ENCODE results near the gene E2F4. TPM values are rescaled to one million over a fixed set of nuclear protein-coding genes. Genes with fewer than 3 reads are reported as not detected.

E2F4 gene
- total and polyA plus RNA-seq, 2 of the 8 experiments (the other 6 are each of a cell fraction or from before 2014, with no cell fraction given): 79.9 to 157 TPM

- Histone ChIP-seq H2BK20ac (ENCODE audit: low read length) (no peak overlapping the region), H3K4ac (replicated peaks; ENCODE audit: insufficient read length, low read depth, low read length) (no peak overlapping the region), H2BK5ac (ENCODE audit: low read depth, low read length) (no peak overlapping the region), H3K36me3 (ENCODE audit: control insufficient read depth in 2 of 4, insufficient read depth in 4 of 4, low read length in 3 of 4) (peaks cover 0 to 14% (median 0%) of the 10 kb centered on the region in 4 experiments; a peak in 1 of 8 replicates), H3K56ac (replicated peaks; ENCODE audit: insufficient read length, low read depth, low read length) (no peak overlapping the region), H3K79me2 (ENCODE audit: control insufficient read depth in 1 of 2, insufficient read depth in 2 of 2, low read length in 2 of 2) (no peaks in the 10 kb centered on the region), H4K91ac (replicated peaks; ENCODE audit: insufficient read length, low read length) (no peak overlapping the region), H4K20me1 (replicated peaks in 1 of 2; ENCODE audit: control insufficient read depth in 1 of 2, insufficient read depth in 2 of 2, low read length in 2 of 2) (peaks cover 2 to 25% of the 10 kb centered on the region in 2 experiments), H3K4me3 (ENCODE audit: extremely low read depth in 1 of 4, insufficient read depth in 2 of 4, low read depth in 3 of 4, low read length in 4 of 4) (peak overlapping the region in 3 of 4 experiments; percentile 10 to 56 (median 17); a peak in 4 of 8 replicates), H3K79me1 (ENCODE audit: low read depth, low read length) (no peaks in the 10 kb centered on the region), H3K27ac (ENCODE audit: low read depth, low read length) (no peak overlapping the region), H2AFZ (ENCODE audit: low read length) (no peak overlapping the region), H3K14ac (ENCODE audit: insufficient read length) (no peak overlapping the region), H3K4me2 (ENCODE audit: insufficient read depth in 1 of 2, low read depth in 2 of 2, low read length in 2 of 2) (peak overlapping the region; percentile 71 to 98), H2BK120ac (replicated peaks; ENCODE audit: low read depth, low read length) (no peak overlapping the region), H4K5ac (ENCODE audit: insufficient read length, low read depth, low read length) (no peak overlapping the region), H3K23ac (ENCODE audit: insufficient read length) (no peak overlapping the region), H4K8ac (ENCODE audit: extremely low read depth, insufficient read depth, low read length) (no peak overlapping the region; the same call in 1 of the 2 replicates), H2BK15ac (ENCODE audit: low read length) (no peak overlapping the region), H3K9me3 (ENCODE audit: insufficient read depth in 2 of 2, low read depth in 1 of 2, low read length in 1 of 2) (no peaks in the 10 kb centered on the region), H2AK5ac (ENCODE audit: low read depth, low read length) (no peak overlapping the region), H3K18ac (ENCODE audit: extremely low read depth, low read length) (no peak overlapping the region; the same call in 1 of the 2 replicates), H3K23me2 (ENCODE audit: low read depth, low read length) (peaks cover 15% of the 10 kb centered on the region), H3K27me3 (replicated peaks in 1 of 4; ENCODE audit: control insufficient read depth in 3 of 4, extremely low read depth in 1 of 4, insufficient read depth in 3 of 4, low read length in 3 of 4) (peaks cover 94 to 100% (median 99%) of the 10 kb centered on the region in 4 experiments), H3K9ac (replicated peaks in 1 of 4; ENCODE audit: extremely low read depth in 1 of 4, low read depth in 3 of 4, low read length in 3 of 4) (no peak overlapping the region), H2BK12ac (ENCODE audit: low read depth, low read length) (no peak overlapping the region), H3K4me1 (replicated peaks in 1 of 4; ENCODE audit: control insufficient read depth in 3 of 4, insufficient read depth in 4 of 4, low read length in 3 of 4) (peaks cover 0 to 37% (median 31%) of the 10 kb centered on the region in 4 experiments; a peak in 6 of 7 replicates)
- DNase-seq (ENCODE audit: low read depth in 1 of 2, low spot score in 2 of 2): peak in 1 of 2 experiments; percentile 72
- TF ChIP-seq BACH1 (IDR thresholded peaks at IDR 0.05; ENCODE audit: low read length) (no peak), EZH2 (IDR thresholded peaks at IDR 0.05; ENCODE audit: low read depth, low read length, severe bottlenecking) (peak; percentile 48)
- CTCF ChIA-PET (ENCODE audit: partially characterized antibody): interaction anchor here (0.7 to 19.3 kb wide), 11 partner anchors 5 to 236 kb away, joined by 3 to 291 read pairs (median 10); partner anchors contain the start of genes B3GNT9, ELMO3, FBXL8 and HSF4
- no peak for FAIRE-seq
- POLR2A ChIA-PET (ENCODE audit: partially characterized antibody): interaction anchor here (1.6 to 7.9 kb wide), 5 partner anchors 9 to 20 kb away, joined by 5 to 59 read pairs (median 12); partner anchors contain the start of genes B3GNT9 and MATCAP1
- WGBS, 2 experiments (ENCODE audit: extremely low coverage in 1 of 2, insufficient coverage in 1 of 2, insufficient read length in 1 of 2, insufficient replicate concordance in 2 of 2, low coverage in 1 of 2, low lambda C conversion rate in 2 of 2, missing lambda C conversion rate in 1 of 2): 1% methylated on average over 22 of the region's 34 CpGs; no CpG with 5 or more reads in 1 of the 2 experiments
These were observed 27.9 kb upstream of the E2F4 start for GRCh38 chr16:67163999-67164558.
